IPS-18c (cell line): Measurements from ENCODE around the gene MACROH2A2.
"Not testable (repeated sequence)": the region's sequence is repeated elsewhere in the genome, so short reads cannot be mapped to it uniquely, and the experiment has no call there.

ENCODE experiments used
- H3K4me3 ChIP-seq: 2 replicates; pipeline ENCODE4 v1.7.0; 2013; ENCODE audit warnings: low read depth, mild to moderate bottlenecking, low read length, moderate library complexity; ENCODE audit not compliant: insufficient read depth
- H3K9me3 ChIP-seq: one replicate; pipeline ENCODE4 v1.6.1; 2013; ENCODE audit warnings: mild to moderate bottlenecking, low read length, moderate library complexity; ENCODE audit not compliant: control insufficient read depth, insufficient read depth

The MACROH2A2 gene

GRCh38 chr10:70052462-70053217, at the start of gene MACROH2A2:
TSS of gene MACROH2A2 (plus strand) at chr10:70052846. CDS start at chr10:70075659, 22,813 bp downstream.
- Histone ChIP-seq H3K4me3 (peak within 1 kb of the TSS; percentile 90), H3K9me3 (no peaks in the 10 kb centered on the region)

DNA sequence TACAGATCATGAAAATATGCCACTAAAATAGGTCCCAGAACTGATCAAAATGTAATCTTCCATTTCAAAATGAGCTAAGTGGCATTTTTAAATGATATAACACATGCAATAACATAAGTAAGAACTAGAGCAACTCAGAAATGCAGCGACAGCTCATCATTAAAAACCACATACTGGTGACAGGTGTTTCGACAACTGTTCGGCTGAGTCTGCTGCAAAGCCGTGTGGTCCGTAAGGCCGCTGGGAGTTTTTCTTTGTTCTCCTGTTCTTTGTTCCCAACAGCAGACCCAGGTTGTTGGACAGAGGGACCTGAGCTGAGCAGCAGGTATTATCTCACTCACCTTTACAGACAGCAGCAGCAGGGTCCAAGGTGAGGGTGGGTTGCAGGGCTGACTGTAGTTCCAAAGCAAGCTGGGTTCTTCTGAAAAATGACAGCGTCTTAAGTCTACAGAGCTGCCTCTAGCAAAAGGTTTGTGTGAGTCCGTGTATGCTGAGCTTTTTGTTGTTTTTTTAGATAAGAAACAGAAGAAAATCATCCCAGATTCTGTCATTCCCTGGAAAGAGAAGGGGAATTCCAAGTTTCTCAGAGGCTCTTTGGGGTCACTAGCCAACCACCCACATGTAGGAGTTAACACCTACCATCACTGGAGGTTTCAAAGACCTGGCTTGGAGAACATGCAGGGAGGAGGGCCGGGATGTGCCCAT, 45.4 kb upstream of the MACROH2A2 start:
- H3K9me3 ChIP-seq: no peaks in the 10 kb centered on the region
- no peak overlapping the region for H3K4me3 ChIP-seq

GRCh38 chr10:70031215-70031614, 21.4 kb upstream of the MACROH2A2 start:
- Histone ChIP-seq H3K9me3 (no peaks in the 10 kb centered on the region), H3K4me3 (no peak overlapping the region)

- Histone ChIP-seq H3K9me3 (no peaks in the 10 kb centered on the region), H3K4me3 (no peak overlapping the region)
These were observed 19.9 kb upstream of the MACROH2A2 start for GRCh38 chr10:70032667-70033289.

DNA sequence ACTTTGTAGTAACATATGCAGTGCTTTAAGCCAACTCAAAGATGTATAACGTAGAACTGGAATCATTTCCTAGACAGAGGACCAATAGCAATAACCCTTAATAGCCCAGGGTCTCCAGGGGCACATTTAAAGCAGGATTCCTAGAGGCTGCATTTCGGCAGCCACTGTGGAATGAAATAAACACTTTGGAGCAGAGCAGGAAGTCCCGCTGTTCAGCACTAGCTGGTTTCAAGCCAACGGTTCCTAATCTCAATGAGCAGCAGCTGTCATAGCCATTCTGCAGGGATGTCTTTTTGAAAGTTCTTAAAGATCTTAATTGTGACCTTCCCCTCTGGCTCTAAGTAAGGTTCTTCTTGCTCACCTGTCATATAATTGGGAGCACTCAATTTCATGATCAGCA, 18.4 kb upstream of the MACROH2A2 start:
- H3K4me3 ChIP-seq: no peak overlapping the region
- no peaks in the 10 kb centered on the region for H3K9me3 ChIP-seq

DNA sequence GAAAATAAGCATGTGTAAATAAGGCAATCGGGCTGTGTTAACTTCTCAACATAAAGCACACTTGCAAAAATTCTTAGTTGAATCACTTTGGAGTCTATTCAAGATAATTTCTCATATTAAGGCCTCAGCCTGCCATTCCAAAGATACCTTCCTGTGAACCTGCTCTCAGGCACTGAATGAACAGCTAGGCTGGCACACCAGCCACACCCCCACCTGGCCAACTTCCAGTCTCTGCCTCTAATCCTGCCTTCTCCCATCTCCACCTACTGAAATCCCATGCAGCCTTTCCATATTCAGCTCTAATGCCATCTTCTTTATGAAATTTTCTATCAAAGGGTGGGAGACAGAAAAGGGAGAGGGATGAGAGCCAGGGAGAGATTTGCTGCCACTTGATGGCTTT, 17.1 kb upstream of the MACROH2A2 start:
- H3K4me3 ChIP-seq: no peak overlapping the region
- no peaks in the 10 kb centered on the region for H3K9me3 ChIP-seq

DNA sequence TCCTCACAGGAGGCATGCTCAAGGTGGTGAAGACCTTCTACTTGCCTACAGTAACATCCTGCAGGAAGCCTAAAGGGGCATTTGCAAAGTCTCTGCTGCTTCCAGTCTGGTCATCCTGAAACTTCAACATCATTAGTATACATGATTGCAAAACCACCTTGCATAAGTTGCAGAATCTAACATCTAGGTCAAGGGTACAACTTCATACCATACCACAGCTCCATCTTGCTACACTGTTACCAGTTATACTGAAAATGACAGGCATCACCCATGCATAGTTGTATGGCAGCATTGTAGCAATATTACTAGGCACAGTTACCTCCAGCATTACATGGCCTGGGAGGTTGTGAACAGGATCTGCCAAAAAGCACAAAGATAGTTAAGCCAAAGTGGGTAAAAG, 13.7 kb upstream of the MACROH2A2 start:
- Histone ChIP-seq H3K4me3 (no peak overlapping the region), H3K9me3 (no peaks in the 10 kb centered on the region)

DNA sequence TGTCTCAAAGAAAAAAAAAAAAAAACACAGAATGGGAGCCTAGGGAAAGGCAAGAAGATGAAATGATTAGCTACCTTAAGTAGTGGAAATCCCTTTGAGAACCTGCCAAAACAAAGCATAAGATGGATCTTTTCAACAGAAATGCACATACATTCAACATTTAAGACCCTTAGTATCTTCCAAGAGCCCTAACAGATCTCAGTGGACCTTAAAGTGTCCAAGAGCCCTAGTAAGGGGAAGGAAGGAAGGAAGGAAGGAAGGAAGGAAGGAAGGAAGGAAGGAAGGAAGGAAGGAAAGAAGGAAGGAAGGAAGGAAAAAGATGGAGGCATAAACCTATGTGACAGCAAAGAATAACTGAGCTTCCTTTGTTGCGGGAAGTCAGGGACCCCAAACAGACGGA, 11.6 kb upstream of the MACROH2A2 start:
- no peaks in the 10 kb centered on the region for H3K9me3 ChIP-seq

DNA sequence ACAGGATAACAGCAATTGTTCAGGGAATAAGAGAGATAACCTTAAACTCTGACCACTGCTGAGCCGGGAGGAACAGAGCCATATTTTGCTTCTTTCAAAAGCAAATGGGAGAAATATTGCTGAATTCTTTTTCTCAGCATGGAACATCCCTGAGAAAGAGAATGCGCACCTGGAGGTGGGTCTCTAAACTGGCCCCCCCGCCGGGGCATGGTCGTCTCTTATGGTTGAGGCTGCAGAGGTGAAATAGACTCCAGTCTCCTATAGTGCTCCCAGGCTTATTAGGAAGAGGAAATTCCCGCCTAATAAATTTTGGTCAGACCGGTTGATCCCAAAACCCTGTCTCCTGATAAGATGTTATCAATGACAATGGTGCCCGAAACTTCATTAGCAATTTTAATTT, 10.9 kb upstream of the MACROH2A2 start:
- not testable (repeated sequence) for H3K9me3 ChIP-seq, H3K4me3 ChIP-seq

More for the DNA sequence above, 11.6 kb upstream of the MACROH2A2 start:
- no peak overlapping the region for H3K4me3 ChIP-seq

GRCh38 chr10:70047066-70047465, 5.6 kb upstream of the MACROH2A2 start:
- not testable (repeated sequence) for H3K4me3 ChIP-seq, H3K9me3 ChIP-seq

DNA sequence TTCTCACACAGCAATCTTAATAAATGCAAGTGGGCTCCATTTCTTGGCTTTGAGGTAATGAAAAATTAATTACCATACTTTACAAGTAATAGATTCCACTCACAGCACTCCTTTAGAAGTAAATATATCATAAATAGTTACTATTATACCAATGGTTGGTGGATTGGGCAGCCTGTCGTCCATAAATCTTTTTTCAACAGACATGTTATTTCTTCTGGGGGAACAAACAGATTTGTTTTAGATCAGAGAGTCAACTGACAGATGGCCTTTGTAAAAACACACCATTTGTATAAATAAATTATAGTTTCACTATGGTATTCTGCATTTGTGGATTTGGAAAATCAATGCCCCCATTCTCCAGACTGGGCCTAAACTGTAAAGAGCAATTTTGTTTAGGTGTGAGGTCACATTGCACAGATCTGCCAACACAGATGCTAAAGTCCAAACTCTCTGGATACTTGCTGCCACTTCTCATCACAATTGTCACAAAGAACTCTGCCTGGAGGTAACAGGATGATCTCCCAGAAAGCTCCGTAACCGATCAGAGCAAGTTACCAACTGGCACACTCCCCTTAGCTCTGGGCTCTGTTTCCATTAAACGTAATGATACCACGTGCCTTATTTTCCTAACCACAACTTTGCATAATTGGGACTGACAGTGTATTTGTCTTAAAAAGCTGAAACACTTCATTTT, 4.5 kb upstream of the MACROH2A2 start:
- no peaks in the 10 kb centered on the region for H3K9me3 ChIP-seq
- H3K4me3 ChIP-seq: no peak overlapping the region

GRCh38 chr10:70051848-70052247, 798 bp upstream of the MACROH2A2 start:
- H3K9me3 ChIP-seq: no peaks in the 10 kb centered on the region
- peak overlapping the region; percentile 90; the same call in 1 of the 2 replicates for H3K4me3 ChIP-seq

GRCh38 chr10:70053218-70053840, 683 bp downstream of the MACROH2A2 start:
- Histone ChIP-seq H3K4me3 (peak overlapping the region; percentile 90), H3K9me3 (no peaks in the 10 kb centered on the region)

DNA sequence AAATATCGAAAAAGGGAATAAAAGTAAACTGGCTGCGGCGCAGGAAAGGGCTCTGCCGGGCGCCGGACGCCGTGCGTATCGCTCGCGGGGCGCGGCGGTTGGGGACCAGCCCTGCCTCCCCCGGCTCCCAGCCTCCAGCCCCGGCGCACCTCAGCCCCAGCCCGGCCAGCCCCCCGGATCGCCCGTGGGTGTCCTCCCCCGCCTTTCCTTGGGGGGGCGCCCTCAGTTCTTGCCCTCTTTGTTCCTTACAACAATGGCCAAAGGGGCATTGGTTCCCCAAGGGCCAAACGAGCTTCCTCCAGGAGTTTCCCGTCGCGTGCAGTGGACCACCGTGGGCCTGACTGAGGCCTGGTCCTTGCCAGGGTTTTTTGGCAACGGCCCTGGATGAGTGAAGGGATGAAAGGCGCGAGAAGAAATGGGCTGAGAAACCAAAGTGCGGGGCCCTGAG, 1.2 kb downstream of the MACROH2A2 start:
- H3K4me3 ChIP-seq: peak overlapping the region; percentile 90
- no peaks in the 10 kb centered on the region for H3K9me3 ChIP-seq

DNA sequence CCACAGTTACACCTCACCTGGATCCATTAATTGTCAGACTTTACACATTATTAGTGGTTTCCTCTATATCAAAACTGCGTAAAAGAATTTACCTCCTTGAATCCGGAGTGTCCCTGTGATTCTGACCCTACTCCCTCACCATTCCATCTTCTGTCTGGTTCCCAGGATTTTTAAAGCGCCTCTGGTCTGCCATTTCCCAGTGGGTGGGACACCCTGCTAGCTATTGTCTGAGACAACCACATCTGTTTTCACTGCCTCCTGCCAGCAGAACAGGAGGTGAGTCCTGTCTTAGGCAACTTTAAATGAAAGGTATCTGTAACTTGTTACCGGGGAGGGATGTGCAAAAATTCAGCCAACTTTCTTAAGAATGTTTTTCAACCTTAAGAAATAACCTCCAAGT, 2.3 kb downstream of the MACROH2A2 start:
- Histone ChIP-seq H3K4me3 (peak overlapping the region; percentile 20; the same call in 1 of the 2 replicates), H3K9me3 (no peaks in the 10 kb centered on the region)

DNA sequence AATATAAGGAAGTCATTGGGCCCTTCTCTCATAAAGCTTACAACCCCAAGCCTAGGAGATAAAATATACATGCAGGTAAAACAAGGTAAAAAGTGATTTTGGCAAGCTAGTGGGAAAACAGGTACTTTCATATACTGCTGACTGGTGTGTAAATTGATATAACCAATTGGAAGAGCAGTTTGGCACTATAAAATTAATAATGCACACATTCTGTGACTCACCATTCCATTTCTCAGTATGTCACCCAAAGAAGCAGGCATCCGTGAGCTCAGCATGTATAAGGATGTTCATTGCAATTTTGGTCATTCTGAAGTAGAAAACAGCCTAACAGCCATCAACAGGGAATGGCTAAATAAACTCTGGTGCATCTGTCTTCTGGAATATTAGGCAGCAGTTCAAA, 2.9 kb downstream of the MACROH2A2 start:
- no peak overlapping the region; the same call in 1 of the 2 replicates for H3K4me3 ChIP-seq
- no peaks in the 10 kb centered on the region for H3K9me3 ChIP-seq

GRCh38 chr10:70057306-70057705, 4.7 kb downstream of the MACROH2A2 start:
- no peak overlapping the region for H3K4me3 ChIP-seq
- no peaks in the 10 kb centered on the region for H3K9me3 ChIP-seq
